Cerebellar cortex (tissue), 1 donor: ENCODE measurements around the gene TTC39B.

Experiments used
- DNase-seq: peaks from one replicate; pipeline ENCODE4 v3.0.0-alpha.2; 2015; ENCODE audit warnings: low spot score

Gene TTC39B

DNA sequence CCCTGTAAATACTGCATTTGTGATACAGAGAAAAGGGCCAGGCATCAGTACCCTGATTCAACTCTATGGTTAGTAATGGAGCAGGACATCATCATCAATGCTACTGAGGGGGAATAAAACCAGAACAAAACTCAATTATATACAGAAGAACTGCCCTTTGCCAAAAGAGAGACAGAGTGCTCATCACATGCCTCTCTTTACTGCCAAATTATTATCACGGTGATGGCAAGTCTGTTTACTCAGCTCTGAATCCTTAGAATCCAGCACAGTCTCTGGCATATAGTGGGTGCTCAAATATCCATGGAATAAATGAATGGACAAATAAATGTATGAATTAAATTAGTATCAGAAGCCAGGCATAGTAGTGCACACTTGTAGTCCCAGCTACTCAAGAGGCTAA, 130.2 kb downstream of the TTC39B start:
- DNase-seq = peak; percentile 87

DNA sequence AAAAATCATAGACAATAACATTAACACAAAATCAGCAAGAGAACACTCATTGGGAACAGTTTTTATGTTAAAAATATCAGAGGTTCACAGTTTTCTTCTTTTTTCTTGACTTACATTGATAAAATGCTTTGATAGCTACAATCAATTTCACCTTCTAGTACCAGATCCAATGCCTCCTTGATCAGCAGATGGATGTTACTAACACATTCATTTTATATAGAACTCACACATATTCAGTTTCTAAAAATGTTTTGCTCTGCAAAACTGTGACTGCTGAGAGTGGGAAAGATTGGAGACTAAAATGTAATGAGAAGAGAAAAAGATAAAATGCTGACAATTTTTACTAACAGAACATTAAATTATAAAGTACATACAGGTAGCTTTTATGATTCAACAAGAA, 143.1 kb downstream of the TTC39B start:
- no peak for DNase-seq

DNA sequence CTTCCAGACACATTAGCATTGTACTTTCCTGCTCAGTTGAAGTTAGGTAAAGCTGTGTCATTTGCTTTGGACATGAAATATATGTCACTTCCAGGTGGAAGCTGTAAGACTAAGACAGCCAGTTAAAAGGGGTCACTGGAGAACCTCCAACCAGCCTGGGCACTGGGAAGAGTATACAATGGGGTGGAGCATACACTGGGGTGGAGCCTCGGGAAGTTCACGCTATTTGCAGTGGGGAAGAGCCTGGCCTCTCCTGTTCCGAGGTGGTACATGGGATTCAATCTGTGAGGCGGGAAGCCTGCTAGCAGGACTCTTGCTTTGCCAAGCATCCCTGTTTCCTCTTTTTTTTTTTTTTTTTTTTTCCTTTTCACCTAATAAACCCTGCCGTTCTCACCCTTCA, 145.3 kb downstream of the TTC39B start:
- no peak for DNase-seq

DNA sequence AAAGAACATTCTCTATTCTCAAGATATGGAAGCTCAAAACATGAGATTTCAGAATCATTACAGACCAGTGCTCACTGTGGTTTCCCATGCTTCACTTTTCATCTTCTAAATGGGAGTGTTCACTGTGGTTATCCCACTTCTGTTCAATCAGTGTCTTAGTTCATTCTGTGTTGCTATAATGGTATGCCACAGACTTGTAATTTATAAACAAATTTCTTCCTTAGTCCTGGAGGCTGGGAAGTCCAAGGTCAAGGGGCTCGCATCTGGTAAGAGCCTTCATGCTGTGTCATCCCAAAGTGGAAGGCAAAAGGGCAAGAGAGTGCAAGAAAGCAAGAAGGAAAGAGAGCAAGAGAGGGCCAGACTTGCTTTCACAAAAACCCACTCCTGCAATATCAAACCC, 146.3 kb downstream of the TTC39B start:
- DNase-seq = no peak

DNA sequence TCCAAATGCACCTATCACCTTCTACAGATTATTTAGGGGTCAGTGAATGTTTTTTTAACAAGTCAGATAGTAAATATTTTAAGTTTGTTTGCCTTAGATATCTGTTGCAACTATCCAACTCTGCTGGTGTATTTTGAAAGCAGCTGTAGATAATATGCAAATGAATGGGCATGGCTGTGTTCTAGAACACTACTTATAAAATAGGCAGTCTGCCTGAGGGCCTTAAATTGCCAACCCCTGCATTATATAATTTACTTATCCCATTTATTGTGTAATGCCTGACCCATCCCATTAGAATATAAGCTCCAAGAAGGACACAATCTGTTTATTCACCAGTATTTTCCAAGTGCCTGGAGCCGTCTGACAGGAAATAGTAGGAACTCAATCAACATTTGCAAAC, 149.0 kb downstream of the TTC39B start:
- DNase-seq = no peak

DNA sequence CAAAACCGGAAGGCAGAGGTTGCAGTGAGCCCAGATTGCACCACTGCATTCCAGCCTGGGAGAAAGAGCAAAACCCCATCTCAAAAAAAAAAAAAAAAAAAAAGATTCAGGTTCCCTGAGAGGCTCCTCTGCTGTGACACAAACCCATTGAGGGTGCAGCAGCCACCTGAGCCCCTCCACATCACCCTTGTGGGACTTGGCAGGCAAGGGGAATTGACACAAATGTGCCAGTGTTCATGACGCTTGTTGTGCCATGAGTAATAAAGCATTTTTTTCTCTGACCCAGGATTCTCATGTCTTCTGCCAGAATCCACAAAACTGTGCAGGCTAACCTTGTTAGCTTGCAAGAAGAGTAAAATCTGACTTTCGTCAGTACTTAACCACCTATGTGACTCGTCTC, 149.6 kb downstream of the TTC39B start:
- DNase-seq = no peak

DNA sequence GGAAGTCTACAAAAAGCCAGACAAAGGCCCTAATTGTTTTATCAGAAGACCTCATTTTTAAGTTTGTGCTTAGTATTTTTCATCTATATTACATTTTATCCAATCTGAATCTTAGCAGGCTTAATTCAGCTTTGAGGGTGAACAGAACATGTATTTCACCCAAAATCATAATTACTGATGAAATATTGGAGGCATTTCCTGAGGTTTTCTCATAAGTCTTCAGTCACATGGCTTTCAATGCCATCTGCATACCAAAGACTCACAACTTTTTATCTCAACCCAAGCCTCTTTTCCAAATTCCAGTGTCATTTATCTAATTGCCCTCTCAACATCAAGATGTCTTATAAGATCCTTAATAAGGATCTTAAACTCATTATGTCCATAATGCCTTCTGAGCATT, 150.8 kb downstream of the TTC39B start:
- no peak for DNase-seq

DNA sequence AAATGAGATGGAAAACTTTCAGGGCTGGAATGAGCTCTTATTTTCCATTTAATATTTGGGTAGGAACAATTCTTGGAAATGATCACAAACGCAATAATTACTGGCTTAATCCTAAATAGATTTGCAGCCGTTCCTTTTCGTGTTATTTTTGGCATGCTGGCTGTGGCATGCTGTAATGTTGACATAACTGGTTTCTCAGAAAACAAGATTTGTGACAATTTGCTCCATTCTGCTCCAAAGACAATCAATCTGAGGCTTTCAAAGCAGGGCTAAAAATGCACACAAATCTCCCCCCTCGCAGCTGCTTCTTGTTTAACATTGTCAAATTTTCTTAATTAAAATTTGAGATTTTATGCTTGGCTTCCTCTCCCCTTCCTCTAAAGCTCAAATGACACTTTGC, 151.2 kb downstream of the TTC39B start:
- DNase-seq = peak; percentile 24

DNA sequence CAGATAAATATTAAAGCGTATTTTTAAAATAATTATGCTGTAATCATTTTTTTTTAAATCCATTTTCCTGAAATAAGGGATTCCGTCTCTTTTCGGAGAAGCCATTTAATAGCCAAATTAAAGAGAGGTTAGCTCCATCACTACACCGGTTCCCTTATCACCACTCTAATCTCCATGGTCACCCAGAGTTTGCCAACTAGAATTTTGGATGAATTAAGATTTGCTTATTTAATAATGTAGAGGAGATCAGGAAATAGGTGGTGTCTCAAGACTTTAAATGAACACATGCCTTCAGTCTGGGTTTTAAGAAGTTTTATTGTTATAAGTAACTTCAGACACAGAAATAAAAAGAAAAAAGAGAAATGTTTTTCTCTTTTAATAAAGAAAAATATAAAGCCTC, 151.7 kb downstream of the TTC39B start:
- no peak for DNase-seq

DNA sequence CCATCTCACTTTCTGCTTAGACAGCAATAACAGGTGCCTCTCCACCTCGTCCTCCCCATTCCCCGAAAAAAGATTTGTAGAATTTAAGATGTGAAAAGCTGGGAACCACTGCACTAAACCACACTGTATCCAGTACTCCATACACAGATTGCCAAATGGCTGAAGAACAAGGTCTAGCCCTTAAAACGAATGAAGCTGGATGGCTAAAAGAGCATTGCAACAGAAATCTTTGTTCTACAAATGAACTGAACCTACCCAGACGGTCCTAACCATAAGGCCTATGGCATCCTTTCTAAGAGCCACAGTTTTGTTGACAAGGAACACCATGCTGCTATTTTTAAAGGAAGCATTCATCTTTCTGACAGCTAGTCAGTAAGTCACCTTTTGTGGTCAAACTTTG, 152.3 kb downstream of the TTC39B start:
- no peak for DNase-seq

DNA sequence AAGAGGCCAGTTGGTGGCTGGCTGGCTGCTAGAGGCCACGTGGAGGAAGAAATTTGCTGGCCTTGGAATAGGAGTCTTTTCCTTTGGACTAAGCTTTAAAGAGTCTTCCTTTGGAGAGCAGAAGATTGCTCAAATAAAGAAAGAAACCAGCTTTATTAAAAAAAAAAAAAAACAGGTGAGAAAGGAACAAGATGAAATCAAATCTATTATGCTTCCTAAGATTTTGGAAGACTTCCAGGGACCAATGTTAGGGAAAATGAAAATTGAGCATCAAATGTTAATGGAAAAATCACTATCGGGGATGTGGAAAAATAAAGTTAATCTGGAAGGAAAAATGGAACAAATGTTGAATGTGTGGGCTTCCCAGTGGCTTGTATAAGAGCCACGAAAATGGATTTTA, 153.1 kb downstream of the TTC39B start:
- DNase-seq = no peak

DNA sequence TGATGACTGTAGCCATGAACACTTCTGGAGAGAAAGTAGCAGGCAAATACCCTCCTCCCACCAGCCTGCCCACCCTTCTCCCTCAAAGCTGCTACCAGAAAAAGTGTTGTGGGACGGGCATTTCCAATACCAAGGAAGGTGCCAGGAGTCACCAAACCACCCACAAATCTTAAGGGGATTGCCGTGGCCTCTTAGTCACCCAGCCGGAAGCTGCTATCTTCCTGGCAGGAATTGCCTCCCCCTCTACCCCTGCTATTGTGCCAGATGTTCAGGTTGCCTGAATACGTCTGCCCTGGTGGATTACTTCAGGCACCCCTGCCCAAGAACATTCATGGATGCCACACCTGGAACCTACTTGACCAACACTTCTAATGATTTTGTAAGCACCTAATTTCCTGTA, 156.1 kb downstream of the TTC39B start:
- no peak for DNase-seq

DNA sequence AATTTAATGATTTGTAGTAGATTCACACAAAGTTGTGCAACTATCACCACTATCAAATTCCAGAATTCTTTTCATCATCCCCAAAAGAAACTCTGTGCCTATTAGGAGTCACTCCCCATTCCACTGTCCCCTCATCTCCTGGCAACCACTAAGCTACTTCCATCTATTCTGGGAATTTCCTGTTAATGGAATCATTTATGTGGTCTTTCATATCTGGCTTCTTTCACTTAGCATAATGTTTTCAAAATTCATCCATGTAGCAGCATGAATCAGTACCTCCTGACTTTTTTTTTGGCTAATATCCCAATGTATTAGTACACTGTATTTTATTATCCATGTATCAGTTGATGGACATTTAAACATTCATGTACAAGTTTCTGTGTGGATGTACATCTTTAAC, 157.6 kb downstream of the TTC39B start:
- DNase-seq = no peak

DNA sequence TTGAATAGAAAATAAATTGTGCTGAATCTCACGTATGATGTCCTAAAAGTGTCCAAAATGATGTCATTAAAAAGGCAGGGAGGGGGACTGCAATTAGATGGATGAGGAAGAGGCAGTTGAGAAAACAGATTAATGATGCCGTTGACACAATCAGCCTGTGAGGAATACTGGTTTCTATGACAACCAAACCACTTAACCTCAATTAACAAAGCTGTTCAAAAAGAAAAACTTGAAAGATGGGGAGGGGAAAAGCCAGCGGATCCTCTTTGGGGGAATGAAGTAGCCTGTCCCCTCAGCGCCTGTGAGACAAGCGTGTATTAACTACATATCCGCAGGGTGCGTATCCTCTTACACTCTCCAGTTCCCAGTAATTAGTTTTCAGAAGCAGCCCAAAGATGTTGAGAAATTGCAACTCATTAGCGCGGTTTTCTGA, 160.7 kb downstream of the TTC39B start:
- DNase-seq = no peak

DNA sequence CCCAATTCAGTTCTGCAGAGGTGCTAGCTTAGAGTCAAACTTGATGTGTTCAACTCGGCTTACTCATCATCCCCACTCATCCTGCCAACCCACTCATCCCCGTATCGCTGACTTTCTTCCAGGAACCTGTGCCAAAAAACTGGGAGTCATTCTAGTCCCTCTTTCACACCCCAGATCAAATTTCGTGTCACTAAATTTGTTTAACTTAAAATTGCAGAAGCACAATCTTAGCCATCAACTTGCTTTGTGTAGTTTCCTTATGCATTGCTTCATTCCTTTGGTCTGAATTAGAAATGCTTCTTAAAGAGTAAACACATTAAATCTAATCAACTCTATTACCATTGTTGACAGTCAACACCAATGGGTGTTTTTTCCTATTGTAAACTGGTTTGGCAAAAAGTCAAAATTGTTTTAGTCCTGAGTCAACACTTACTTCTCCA, 162.4 kb downstream of the TTC39B start:
- DNase-seq = no peak

DNA sequence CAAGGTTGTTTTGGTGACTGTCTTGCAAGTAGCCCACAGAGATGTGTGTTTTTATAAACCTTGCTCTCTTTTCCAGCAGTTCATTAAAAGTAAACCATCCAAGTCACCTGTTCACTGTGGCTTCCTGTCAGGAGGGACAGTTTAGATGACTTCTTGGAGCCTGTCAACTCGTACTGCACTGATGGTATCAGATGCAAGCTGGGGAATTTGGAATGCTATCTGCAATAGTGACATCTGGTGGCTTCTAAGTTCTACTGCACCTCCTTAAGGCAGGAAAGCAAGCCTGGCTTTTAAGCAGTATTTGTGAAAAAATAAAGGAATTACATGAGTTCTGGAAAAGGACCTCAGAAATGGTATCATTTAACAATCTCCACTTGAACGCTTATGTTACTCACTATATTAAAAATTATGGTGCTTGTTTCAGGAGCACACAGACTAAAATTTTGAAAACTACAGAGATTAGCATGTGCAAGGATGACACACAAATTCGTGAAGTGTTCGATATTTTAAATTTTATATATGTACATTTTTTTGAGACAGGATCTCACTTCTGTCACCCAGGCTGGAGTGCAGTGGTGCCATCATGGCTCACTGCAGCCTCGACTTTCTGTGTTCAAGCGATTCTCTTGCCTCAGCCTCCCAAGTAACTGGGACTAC, 164.0 kb downstream of the TTC39B start:
- DNase-seq = peak; percentile 76

DNA sequence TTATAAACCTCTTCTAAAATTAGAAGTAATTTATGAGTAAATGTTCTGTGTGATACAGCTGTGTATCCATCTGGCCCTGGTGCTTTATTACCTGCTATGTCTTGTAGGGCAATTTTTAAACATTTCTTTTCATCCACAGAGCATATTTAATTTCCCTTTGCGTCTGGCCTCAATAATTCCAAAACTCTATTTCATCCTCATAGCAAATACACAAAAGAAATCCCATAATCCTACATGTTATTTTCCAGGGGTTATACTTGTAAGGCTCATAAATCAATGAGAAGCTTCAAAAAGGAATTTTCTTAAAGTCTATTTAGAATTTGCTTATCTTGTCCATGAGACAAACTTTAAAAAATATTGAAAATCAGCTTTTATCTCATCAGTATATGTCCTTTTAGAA, 167.0 kb downstream of the TTC39B start:
- DNase-seq = no peak

DNA sequence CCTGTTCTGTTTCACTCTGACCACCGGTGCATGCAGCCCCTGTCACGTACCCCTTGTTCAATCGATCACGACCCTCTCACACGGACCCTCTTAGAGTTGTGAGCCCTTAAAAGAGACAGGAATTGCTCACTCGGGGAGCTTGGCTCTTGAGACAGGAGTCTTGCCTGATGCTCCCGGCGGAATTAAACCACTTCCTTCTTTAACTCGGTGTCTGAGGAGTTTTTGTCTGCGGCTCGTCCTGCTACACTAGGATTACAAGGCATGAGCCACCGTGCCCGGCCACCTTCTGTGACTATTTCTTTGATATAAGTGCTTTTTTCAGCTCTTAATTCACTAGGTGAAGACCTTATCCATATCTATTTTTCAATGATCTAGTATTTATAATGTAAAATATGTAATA, 167.5 kb downstream of the TTC39B start:
- no peak for DNase-seq

DNA sequence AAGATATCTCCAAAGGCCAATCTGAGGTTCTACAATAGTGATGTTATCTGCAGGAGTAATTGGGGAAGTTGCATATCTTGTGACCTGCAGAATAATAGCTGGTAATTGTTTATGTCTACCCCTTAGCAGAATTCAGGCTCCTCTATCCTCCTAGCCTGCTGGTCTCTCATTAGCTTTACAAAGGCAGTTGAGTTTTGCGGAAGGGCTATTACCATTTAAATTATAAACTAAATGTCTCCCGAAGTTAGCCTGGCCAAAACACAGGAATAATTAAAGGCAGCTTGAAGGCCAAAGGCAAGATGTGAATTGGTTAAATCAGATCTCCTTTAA, 168.7 kb downstream of the TTC39B start:
- no peak for DNase-seq

DNA sequence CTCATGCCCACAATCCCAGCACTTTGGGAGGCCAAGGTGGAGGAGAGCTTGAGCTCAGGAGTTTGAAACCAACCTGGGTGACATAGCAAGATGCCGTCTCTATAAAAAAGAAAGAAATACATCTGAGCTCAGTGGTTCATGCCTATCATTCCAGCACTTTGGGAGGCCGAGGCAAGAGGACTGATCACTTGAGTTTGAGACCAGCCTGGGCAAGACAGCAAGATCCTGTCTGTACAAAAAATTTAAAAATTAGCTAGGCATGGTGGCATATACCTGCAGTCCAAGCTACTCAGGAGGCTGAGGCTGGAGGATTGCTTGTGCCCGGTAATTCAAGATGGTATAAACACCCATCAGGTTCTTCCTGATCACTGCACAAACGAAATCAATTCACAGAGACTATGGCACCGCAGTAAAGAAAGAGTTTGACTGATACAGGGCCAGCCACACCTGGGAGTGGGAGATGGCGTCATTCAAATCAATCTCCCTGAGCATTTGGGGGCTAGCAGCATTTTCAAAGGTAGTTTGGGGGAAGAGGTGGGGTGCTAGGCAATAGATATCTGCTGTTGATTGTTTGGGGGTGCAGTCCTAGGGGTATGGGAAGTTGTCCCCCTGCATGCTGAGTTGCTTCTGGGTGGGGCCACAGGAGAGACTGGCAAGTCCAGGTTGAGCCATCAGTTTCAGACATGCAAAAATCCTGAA, 169.2 kb downstream of the TTC39B start:
- DNase-seq = no peak

DNA sequence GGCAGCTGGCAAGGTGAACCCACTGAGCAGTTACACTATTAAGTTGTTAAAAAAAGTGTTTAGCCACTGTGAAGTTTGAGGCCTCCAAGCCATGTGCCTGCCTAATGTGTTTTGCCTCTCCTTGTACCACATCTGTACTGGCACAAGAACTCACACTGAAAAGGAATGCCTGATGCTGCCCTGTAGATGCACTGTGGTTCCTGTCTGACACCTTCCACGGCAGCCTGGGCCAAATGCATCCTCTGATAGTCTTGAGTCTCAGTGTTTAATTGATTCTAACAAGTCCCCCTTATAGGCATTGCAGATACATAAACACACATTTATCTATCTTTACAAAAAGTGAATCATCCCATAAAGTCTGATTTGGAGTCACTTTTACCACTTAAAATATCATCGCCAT, 169.9 kb downstream of the TTC39B start:
- no peak for DNase-seq

DNA sequence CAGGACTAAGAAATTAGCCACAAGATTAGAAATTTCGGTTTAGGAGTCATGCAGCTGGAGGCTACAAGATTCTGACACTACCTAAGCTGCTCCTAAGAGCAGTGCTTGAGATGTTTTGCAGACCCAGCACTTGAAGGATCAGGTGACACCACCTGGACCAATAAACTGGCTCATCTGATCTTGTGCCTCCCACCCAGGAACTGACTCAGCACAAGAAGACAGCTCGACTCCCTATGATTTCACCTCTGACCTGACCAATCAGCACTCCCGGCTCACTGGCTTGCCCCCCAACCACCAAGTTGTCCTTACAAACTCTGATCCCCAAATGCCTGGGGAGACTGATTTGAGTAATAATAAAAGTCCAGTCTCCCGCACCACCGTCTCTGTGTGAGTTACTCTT, 170.4 kb downstream of the TTC39B start:
- no peak for DNase-seq

DNA sequence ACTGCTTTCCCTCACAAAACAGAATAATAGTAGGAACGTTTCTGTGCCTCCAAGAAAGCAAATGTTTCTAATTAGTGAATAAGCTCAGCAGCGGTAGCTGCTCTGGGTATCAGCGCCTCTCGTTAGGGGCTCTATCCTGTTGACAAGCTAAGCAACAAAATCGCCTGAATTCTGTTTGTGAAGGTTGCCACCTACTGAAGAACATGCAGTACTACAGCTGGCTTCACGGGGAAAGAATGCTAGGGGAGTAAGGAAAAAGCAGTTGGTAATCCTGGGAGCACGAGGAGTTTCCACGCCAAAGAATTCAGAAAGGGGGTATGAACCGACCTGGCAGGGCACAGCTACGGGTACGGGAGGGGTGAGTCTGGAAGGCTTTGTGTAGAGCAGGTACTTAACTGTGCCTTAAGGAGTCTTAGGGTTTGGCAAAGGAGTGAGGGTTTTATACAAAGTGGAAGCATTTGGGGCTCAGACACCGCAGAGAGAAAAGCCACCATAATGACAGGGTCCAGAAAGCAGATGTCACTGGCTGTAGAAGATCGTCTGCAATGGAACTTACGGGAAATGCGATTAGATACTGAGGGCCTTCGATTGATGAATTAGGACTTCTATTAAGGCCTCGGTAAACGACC, 171.7 kb downstream of the TTC39B start:
- DNase-seq = peak; percentile 89

DNA sequence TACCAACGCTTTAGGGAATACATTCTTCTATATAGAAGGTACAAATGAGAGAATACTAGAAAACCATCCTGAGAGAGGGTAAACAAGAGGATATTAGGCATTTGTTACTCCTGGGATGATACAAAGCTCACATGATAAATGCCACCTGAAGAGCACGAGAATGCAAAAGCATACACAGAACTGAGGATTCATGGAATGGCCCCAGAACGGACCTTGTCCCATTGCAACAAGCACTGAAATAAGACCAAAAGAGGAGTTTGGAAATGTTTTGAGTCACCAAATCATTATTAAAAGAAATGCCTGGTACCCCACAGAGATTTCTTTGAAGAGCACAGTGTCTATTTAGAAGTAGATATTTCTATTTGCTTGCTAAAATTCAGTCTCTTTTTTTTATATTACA, 173.5 kb downstream of the TTC39B start:
- DNase-seq = no peak
